Brain microvascular endothelial cell (primary cell): Measurements from ENCODE around the gene NSD1.
"Not testable (repeated sequence)": the region's sequence is repeated elsewhere in the genome, so short reads cannot be mapped to it uniquely, and the experiment has no call there.

ENCODE experiments used
- DNase-seq: peaks from one replicate; pipeline ENCODE4 v3.0.0-alpha.2; 2020
- H3K27ac ChIP-seq: fragments of 250-450 bp; sonication (Bioruptor Pico); 2 replicates; pipeline ENCODE4 v1.5.1; 2020; ENCODE audit warnings: mild to moderate bottlenecking, moderate library complexity
- H3K27me3 ChIP-seq: fragments of 250-450 bp; sonication (Bioruptor Pico); replicated peaks from 2 replicates; pipeline ENCODE4 v1.5.1; 2020; ENCODE audit warnings: mild to moderate bottlenecking
- H3K36me3 ChIP-seq: fragments of 250-450 bp; sonication (Bioruptor Pico); replicated peaks from 2 replicates; pipeline ENCODE4 v1.5.1; 2020; ENCODE audit warnings: mild to moderate bottlenecking
- H3K4me3 ChIP-seq: 2 replicates; pipeline ENCODE4 v1.5.1; 2011; ENCODE audit warnings: low read depth, mild to moderate bottlenecking, control low read depth, low read length, moderate library complexity
- in situ Hi-C: cut with HindIII; loops from 2 replicates; pipeline ENCODE4 v1.10.0; 2017; ENCODE audit warnings: low sequenced_read_pairs, low pct_ligation_motif_present
- TF ChIP-seq, protein P1 (sequence below): IDR thresholded peaks from 2 replicates; pipeline ENCODE4 v1.5.1; 2011; ENCODE audit warnings: low read depth, mild to moderate bottlenecking, moderate library complexity, low read length, control low read depth, inconsistent platforms; ENCODE audit errors: missing control alignments

Gene NSD1

DNA sequence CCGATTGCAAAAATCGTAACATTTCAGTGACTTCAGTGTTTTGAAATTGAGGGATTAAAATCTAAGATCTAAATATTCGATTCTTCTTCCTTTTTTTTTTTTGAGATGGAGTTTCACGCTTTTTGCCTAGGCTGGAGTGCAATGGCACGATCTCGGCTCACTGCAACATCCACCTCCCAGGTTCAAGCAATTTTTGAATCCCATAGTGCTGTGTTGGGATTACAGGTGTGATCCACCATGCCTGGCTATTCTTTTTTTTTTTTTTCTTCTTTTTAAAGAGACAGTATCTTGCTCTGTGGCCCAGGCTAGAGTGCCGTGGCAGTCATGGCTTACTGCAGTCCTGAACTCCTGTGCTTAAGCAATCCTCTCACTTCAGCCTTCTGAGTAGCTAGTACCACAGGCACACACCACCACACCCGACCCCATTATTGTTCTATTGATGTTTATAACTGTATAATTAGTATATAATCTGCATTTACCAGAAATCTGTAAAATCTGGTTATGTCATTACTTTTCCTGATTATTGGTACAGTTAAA, 42.7 kb downstream of the NSD1 start:
- Histone ChIP-seq H3K4me3 (no peak overlapping the region), H3K27ac (no peak overlapping the region), H3K36me3 (no peaks in the 10 kb centered on the region), H3K27me3 (no peaks in the 10 kb centered on the region)
- TF ChIP-seq, protein P1, sequence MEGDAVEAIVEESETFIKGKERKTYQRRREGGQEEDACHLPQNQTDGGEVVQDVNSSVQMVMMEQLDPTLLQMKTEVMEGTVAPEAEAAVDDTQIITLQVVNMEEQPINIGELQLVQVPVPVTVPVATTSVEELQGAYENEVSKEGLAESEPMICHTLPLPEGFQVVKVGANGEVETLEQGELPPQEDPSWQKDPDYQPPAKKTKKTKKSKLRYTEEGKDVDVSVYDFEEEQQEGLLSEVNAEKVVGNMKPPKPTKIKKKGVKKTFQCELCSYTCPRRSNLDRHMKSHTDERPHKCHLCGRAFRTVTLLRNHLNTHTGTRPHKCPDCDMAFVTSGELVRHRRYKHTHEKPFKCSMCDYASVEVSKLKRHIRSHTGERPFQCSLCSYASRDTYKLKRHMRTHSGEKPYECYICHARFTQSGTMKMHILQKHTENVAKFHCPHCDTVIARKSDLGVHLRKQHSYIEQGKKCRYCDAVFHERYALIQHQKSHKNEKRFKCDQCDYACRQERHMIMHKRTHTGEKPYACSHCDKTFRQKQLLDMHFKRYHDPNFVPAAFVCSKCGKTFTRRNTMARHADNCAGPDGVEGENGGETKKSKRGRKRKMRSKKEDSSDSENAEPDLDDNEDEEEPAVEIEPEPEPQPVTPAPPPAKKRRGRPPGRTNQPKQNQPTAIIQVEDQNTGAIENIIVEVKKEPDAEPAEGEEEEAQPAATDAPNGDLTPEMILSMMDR, result no peak
- in situ Hi-C loops, result no loop called here
- DNase-seq, result no peak

DNA sequence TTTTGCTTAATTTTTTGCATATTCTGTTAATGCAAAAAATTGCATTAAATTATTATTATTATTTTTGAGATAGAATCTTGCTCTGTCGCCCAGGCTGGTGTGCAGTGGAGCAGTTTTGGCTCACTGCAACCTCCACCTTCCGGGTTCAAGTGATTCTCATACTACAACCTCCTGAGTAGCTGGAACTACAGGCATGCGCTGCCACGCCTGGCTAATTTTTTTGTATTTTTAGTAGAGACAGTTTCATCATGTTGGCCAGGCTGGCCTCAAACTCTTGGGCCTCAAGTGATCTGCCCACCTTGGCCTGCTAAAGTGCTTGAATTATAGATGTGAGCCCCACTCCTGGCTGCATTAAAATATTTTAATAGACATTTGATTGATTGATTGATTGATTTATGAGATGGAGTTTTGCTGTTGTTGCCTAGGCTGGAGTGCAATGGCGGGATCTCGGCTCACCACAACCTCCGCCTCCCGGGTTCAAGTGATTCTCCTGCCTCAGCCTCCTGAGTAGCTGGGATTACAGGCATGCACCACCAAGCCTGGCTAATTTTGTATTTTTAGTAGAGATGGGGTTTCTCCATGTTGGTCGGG, 44.4 kb downstream of the NSD1 start:
- H3K27me3 ChIP-seq, H3K4me3 ChIP-seq, in situ Hi-C loops, H3K36me3 ChIP-seq, DNase-seq, H3K27ac ChIP-seq: not testable (repeated sequence)

DNA sequence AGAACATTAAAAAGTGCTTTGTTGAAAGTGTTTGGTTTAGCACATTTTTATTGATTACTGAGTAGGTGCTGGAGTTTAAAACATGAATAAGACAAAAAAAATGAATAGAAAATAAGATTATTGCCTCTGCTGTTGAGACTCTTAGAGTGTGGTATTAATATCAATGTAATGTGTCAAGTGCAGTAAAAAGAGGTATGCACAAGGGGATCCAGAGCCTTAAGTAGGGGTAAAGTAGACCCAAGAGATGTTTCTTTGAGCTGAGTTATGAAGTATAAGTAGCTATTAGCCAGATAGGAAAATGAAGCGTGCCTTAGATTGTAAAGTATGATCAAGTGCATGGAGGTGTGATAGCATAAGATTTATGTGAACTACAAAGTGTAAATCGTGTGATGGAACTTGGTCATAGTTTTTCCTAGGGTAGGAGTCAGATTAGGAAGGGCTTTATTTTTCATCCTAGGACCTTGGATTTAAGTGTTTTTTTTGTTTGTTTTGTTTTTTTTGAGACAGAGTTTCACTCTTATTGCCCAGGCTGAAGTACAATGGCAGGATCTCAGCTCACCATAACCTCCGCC, 45.2 kb downstream of the NSD1 start:
- in situ Hi-C loops, result no loop called here

DNA sequence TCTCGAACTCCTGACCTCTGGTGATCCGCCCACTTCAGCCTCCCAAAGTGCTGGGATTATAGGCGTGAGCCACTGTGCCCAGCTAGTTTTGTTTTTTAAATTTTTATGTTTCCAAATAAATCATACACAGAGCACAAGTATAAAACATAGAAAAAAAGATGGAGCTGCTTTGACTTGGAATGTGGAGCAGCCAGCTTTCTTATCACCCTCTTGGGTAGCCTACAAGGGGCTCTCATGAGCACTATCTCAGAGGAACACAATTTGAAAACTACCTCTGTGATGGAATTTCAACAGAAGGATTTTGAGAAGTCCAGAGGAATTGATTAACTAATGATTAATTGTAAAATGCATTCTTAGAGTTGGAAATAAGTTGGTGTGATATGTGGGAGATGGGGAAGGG, 45.9 kb downstream of the NSD1 start:
- no peaks in the 10 kb centered on the region for H3K27me3 ChIP-seq
- no peak overlapping the region for H3K4me3 ChIP-seq
- no peak for DNase-seq
- TF ChIP-seq, protein P1, result no peak
- H3K27ac ChIP-seq, result no peak overlapping the region
- in situ Hi-C loops, result no loop called here
- peaks cover 2% of the 10 kb centered on the region for H3K36me3 ChIP-seq

More for the DNA sequence above, 45.2 kb downstream of the NSD1 start:
- Histone ChIP-seq H3K4me3 (no peak overlapping the region), H3K27me3 (no peaks in the 10 kb centered on the region), H3K27ac (no peak overlapping the region), H3K36me3 (peaks cover 2% of the 10 kb centered on the region)
- TF ChIP-seq, protein P1, result no peak
- DNase-seq, result no peak

DNA sequence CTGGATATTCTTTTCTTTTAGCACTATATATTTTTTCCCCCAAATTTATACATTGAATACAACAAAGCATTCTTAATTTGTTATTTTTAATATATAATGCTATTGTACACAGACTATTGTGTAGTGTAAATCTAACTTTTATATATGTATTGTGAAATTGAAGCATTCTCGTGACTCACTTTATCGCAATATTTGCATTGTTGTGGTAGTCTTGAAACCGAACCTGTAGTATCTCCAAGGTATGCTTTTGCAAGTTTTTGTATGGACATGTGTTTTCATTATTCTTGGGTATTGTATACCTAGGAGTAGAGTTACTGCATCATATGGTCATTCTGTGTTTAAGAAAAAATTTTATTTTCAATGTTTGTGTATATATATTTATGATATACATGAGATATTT, 49.6 kb downstream of the NSD1 start:
- H3K36me3 ChIP-seq, result peaks cover 2% of the 10 kb centered on the region
- no peak for DNase-seq
- in situ Hi-C loops, result no loop called here
- H3K4me3 ChIP-seq, result no peak overlapping the region
- TF ChIP-seq, protein P1, result no peak
- no peaks in the 10 kb centered on the region for H3K27me3 ChIP-seq
- no peak overlapping the region for H3K27ac ChIP-seq

DNA sequence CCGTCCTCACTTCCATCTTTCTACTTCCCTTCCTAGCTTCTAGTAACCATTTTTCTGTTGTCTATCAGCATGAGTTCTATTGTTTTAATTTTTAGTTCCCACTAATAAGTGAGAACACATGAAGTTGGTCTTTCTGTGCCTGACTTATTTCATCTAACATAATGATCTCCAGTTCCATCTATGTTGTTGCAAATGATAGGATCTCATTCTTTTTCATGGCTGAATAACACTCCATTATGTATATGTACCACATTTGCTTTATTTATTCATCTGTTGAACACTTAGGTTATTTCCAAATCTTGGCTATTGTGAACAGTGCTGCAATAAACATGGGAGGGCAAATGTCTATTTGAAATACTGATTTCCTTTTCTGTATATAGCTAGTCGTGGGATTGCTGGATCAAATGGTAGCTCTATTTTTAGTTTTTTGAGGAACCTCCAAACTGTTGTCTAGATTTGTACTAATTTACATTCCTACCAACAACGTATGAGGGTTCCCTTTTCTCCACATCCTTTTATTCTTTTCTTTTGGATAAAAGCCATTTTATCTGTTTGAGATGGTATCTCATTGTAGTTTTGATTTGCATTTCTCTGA, 50.3 kb downstream of the NSD1 start:
- DNase-seq, result no peak
- in situ Hi-C loops, result no loop called here
- no peak overlapping the region for H3K27ac ChIP-seq
- H3K4me3 ChIP-seq, result no peak overlapping the region
- H3K36me3 ChIP-seq, result peaks cover 2% of the 10 kb centered on the region
- TF ChIP-seq, protein P1, result no peak
- H3K27me3 ChIP-seq, result no peaks in the 10 kb centered on the region
